GM13977 (cell line): ENCODE results near the gene SCRN1.

ENCODE experiments used
- DNase-seq: peaks from one replicate; pipeline ENCODE4 v3.0.0; 2012; ENCODE audit warnings: low spot score
- CTCF ChIP-seq: IDR thresholded peaks from 2 replicates; pipeline ENCODE4 v1.5.1; 2012; ENCODE audit warnings: mild to moderate bottlenecking, control low read depth; ENCODE audit not compliant: insufficient read depth; ENCODE audit errors: extremely low read depth, missing control alignments
- in situ Hi-C: fragments of 300-500 bp; cut with MboI; formaldehyde crosslinking; loops from one replicate; pipeline ENCODE4 v1.12.0; 2022; ENCODE audit warnings: low sequenced_read_pairs, low pct_unique_long_range_greater_than_20kb, mixed read lengths, inconsistent platforms; ENCODE audit not compliant: unreplicated experiment

The SCRN1 gene

GRCh38 chr7:29919790-29920189, 69.8 kb downstream of the SCRN1 start:
- in situ Hi-C loops, result no loop called here
- TF ChIP-seq CTCF, result no peak
- no peak for DNase-seq

- in situ Hi-C loops, result no loop called here
- no peak for TF ChIP-seq CTCF
- DNase-seq, result no peak
Measured at GRCh38 chr7:29918850-29919249, 70.8 kb downstream of the SCRN1 start.

GRCh38 chr7:29917641-29918040, 72.0 kb downstream of the SCRN1 start:
- in situ Hi-C loops, result no loop called here
- TF ChIP-seq CTCF, result no peak
- DNase-seq, result no peak

- DNase-seq, result no peak
- in situ Hi-C loops, result no loop called here
- TF ChIP-seq CTCF, result no peak
Measured at GRCh38 chr7:29915481-29916215, 74.0 kb downstream of the SCRN1 start.

- in situ Hi-C loops, result no loop called here
- TF ChIP-seq CTCF, result no peak
- DNase-seq, result no peak
Measured at GRCh38 chr7:29914180-29914579, 75.4 kb downstream of the SCRN1 start.

GRCh38 chr7:29906200-29907022, 83.2 kb downstream of the SCRN1 start:
- no peak for TF ChIP-seq CTCF
- no peak for DNase-seq
- in situ Hi-C loops, result no loop called here
